Measurements from ENCODE around the gene CELA2B. TPM values are rescaled to one million over a fixed set of nuclear protein-coding genes. Genes with fewer than 3 reads are reported as not detected.
A peak's percentile ranks its signal among the peaks of the same experiment; 100 is the strongest.

The CELA2B gene
- total and polyA plus RNA-seq, 4 donors: not detected

DNA sequence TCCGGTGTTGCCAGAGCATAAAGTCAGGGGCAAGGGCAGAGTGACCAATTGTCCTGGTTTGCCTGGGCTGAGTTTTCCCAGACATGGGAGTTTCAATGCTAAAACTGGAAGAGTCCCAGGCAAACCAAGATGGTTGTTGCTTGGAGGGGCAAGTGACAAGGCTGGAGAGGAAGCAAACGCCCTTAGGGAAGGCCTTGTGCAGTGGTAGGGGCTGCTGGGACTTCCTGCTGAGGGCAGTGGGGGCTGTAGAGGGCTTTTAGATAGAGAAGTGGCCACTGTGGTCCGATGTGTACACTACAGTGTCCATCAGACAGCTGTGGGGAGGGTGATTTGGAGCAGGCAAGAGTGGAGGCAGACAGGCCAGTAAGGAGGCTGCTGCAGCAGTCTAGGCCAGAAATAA is 26.3 kb upstream of the CELA2B start (continued):
- TF ChIP-seq, protein P1, sequence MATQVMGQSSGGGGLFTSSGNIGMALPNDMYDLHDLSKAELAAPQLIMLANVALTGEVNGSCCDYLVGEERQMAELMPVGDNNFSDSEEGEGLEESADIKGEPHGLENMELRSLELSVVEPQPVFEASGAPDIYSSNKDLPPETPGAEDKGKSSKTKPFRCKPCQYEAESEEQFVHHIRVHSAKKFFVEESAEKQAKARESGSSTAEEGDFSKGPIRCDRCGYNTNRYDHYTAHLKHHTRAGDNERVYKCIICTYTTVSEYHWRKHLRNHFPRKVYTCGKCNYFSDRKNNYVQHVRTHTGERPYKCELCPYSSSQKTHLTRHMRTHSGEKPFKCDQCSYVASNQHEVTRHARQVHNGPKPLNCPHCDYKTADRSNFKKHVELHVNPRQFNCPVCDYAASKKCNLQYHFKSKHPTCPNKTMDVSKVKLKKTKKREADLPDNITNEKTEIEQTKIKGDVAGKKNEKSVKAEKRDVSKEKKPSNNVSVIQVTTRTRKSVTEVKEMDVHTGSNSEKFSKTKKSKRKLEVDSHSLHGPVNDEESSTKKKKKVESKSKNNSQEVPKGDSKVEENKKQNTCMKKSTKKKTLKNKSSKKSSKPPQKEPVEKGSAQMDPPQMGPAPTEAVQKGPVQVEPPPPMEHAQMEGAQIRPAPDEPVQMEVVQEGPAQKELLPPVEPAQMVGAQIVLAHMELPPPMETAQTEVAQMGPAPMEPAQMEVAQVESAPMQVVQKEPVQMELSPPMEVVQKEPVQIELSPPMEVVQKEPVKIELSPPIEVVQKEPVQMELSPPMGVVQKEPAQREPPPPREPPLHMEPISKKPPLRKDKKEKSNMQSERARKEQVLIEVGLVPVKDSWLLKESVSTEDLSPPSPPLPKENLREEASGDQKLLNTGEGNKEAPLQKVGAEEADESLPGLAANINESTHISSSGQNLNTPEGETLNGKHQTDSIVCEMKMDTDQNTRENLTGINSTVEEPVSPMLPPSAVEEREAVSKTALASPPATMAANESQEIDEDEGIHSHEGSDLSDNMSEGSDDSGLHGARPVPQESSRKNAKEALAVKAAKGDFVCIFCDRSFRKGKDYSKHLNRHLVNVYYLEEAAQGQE (IDR thresholded peaks at IDR 0.05): no peak

DNA sequence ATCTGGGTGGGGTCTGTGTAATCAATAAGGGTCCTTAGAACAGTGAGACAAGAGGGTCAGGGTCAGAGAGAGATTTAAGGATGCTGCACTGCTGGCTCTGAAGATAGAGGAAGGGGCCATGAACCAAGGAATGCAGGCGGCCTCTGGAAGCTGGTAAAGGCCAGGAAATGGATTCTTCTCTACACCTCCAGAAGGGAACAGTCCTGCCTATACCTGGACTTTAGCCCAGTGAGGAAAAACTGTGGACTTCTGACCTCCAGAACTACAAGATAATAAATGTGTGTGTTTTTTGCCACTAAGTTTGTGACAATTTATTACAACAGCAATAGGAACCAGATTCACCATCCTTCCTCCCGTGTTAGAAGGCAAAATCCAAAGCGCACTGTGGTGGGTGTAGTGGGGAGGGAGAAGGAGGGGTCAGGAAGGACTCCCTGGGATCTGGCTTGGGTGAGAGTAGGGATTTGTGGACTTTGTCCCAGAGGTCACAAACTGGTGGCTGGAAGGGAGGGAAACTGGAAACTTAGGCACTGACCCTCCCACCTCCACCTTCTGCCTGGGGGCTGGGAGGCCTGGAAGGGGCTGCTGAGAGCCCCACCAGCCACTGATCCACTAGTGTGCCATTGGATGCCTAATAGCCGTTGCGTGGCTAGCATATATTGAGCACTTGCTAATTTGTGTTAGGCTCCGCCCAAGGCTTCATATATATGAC is 24.7 kb upstream of the CELA2B start:
- no peaks in the 10 kb centered on the region for H3K4me1 ChIP-seq (ENCODE audit: control insufficient read depth in 4 of 4, insufficient read depth in 4 of 4, low read length in 3 of 4)
- H3K9ac ChIP-seq (ENCODE audit: low read depth in 1 of 2, low read length in 2 of 2): no peak overlapping the region
- no peak for DNase-seq (ENCODE audit: low spot score)
- H3K27ac ChIP-seq (ENCODE audit: low read depth in 1 of 2, low read length in 2 of 2): no peak overlapping the region
- H3K36me3 ChIP-seq (ENCODE audit: control insufficient read depth in 4 of 4, insufficient read depth in 3 of 4, low read depth in 1 of 4, low read length in 3 of 4): no peaks in the 10 kb centered on the region
- H3K27me3 ChIP-seq (ENCODE audit: control insufficient read depth in 4 of 4, insufficient read depth in 4 of 4, low read length in 3 of 4): no peaks in the 10 kb centered on the region
- no peaks in the 10 kb centered on the region for H3K9me3 ChIP-seq (ENCODE audit: control insufficient read depth in 4 of 4, low read length in 3 of 4)
- no peak for TF ChIP-seq NR2F2 (IDR thresholded peaks at IDR 0.05)
- TF ChIP-seq, protein P2, sequence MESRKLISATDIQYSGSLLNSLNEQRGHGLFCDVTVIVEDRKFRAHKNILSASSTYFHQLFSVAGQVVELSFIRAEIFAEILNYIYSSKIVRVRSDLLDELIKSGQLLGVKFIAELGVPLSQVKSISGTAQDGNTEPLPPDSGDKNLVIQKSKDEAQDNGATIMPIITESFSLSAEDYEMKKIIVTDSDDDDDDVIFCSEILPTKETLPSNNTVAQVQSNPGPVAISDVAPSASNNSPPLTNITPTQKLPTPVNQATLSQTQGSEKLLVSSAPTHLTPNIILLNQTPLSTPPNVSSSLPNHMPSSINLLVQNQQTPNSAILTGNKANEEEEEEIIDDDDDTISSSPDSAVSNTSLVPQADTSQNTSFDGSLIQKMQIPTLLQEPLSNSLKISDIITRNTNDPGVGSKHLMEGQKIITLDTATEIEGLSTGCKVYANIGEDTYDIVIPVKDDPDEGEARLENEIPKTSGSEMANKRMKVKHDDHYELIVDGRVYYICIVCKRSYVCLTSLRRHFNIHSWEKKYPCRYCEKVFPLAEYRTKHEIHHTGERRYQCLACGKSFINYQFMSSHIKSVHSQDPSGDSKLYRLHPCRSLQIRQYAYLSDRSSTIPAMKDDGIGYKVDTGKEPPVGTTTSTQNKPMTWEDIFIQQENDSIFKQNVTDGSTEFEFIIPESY (IDR thresholded peaks at IDR 0.05): no peak
- TF ChIP-seq HNF4G (IDR thresholded peaks at IDR 0.05): peak; percentile 18
- peak; percentile 38 to 80 for TF ChIP-seq HNF4A (conservative IDR thresholded peaks at IDR 0.05)
- TF ChIP-seq RXRA (IDR thresholded peaks at IDR 0.05): no peak
- WGBS: 90% methylated on average over 6 of the region's 6 CpGs
- no peak overlapping the region for H3K4me3 ChIP-seq (ENCODE audit: low read depth in 1 of 3, low read length in 3 of 3)

DNA sequence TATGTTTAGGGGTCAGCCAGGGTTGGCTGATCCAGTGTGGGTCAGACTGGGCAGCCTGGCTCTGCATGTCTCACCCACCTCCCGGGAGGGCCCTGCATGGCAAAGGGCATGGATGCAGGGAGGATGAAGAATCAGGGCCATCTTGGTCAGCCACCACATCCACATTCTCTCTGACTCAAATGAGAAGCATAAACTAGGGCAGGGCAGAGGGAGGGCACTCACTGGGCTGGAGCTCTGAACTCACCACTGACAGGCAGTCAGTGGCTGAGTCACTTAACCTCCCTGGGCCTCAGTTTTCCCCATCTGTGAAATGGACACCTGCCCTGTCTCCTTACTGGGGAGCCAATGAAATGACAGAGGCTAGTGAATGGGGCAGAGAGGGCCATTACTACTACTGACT is 23.7 kb upstream of the CELA2B start:
- Histone ChIP-seq H3K27me3 (ENCODE audit: control insufficient read depth in 4 of 4, insufficient read depth in 4 of 4, low read length in 3 of 4) (no peaks in the 10 kb centered on the region), H3K4me3 (ENCODE audit: low read depth in 1 of 3, low read length in 3 of 3) (no peak overlapping the region), H3K4me1 (ENCODE audit: control insufficient read depth in 4 of 4, insufficient read depth in 4 of 4, low read length in 3 of 4) (no peaks in the 10 kb centered on the region), H3K9ac (ENCODE audit: low read depth in 1 of 2, low read length in 2 of 2) (no peak overlapping the region), H3K36me3 (ENCODE audit: control insufficient read depth in 4 of 4, insufficient read depth in 3 of 4, low read depth in 1 of 4, low read length in 3 of 4) (no peaks in the 10 kb centered on the region), H3K9me3 (ENCODE audit: control insufficient read depth in 4 of 4, low read length in 3 of 4) (no peaks in the 10 kb centered on the region), H3K27ac (ENCODE audit: low read depth in 1 of 2, low read length in 2 of 2) (no peak overlapping the region)
- 87% methylated on average over 1 of the region's 1 CpG for WGBS
- no peak for TF ChIP-seq GABPA (IDR thresholded peaks at IDR 0.05 in 1 of 2, conservative IDR thresholded peaks at IDR 0.05 in 1 of 2)
- TF ChIP-seq JUND (IDR thresholded peaks at IDR 0.05): no peak
- TF ChIP-seq NR2F2 (IDR thresholded peaks at IDR 0.05): no peak
- no peak for TF ChIP-seq HNF4A (conservative IDR thresholded peaks at IDR 0.05)
- DNase-seq (ENCODE audit: low spot score): no peak

DNA sequence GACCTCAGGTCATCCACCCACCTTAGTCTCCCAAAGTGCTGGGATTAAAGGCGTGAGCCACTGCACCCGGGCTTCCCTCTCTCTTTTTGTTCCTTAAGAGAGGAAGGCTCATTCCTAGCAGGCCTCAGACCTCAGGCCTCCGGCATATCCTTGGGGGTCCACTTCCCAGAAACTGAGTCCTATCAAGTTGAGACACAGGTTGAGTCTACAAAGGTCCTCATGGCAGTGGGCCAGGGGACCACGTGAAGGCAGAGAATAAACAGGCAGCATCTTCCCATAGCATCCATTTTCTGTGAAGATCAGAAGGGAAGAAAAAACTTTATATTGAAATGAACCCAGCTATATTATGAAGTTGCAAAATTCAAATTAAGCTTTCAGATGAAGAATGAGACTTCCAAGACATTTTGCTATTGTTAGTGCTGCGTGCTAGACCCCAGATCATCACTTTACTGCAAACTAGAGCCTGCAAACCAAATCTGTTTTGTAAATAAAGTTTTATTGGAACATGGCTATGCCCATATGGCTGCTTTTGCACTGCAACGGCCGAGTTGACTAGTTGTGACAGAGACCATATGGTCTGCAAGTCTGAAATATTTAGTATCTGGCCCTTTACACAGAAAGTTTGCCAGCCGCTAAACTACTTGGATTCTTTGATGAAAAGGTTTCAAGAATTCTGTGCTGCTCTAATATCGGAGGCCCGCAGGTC is 22.9 kb upstream of the CELA2B start:
- 90% methylated on average over 10 of the region's 10 CpGs for WGBS
- no peaks in the 10 kb centered on the region for H3K36me3 ChIP-seq (ENCODE audit: control insufficient read depth in 4 of 4, insufficient read depth in 3 of 4, low read depth in 1 of 4, low read length in 3 of 4)
- H3K27ac ChIP-seq (ENCODE audit: low read depth in 1 of 2, low read length in 2 of 2): no peak overlapping the region
- DNase-seq (ENCODE audit: low spot score): no peak
- no peak overlapping the region for H3K9ac ChIP-seq (ENCODE audit: low read depth in 1 of 2, low read length in 2 of 2)
- H3K27me3 ChIP-seq (ENCODE audit: control insufficient read depth in 4 of 4, insufficient read depth in 4 of 4, low read length in 3 of 4): no peaks in the 10 kb centered on the region
- no peak overlapping the region for H3K4me3 ChIP-seq (ENCODE audit: low read depth in 1 of 3, low read length in 3 of 3)
- H3K9me3 ChIP-seq (ENCODE audit: control insufficient read depth in 4 of 4, low read length in 3 of 4): no peaks in the 10 kb centered on the region
- no peaks in the 10 kb centered on the region for H3K4me1 ChIP-seq (ENCODE audit: control insufficient read depth in 4 of 4, insufficient read depth in 4 of 4, low read length in 3 of 4)
- TF ChIP-seq YY1 (IDR thresholded peaks at IDR 0.05): no peak
- TF ChIP-seq, protein P2 (IDR thresholded peaks at IDR 0.05): no peak
- TF ChIP-seq FOXA1 (IDR thresholded peaks at IDR 0.05): no peak
- no peak for TF ChIP-seq RAD21 (IDR thresholded peaks at IDR 0.05)
- TF ChIP-seq, protein P1 (IDR thresholded peaks at IDR 0.05): no peak
- TF ChIP-seq TAF1 (conservative IDR thresholded peaks at IDR 0.05): no peak
- no peak for TF ChIP-seq GABPA (IDR thresholded peaks at IDR 0.05 in 1 of 2, conservative IDR thresholded peaks at IDR 0.05 in 1 of 2)
